GM23338 (cell line): Measurements from ENCODE around the gene PAFAH2. TPM values are rescaled to one million over a fixed set of nuclear protein-coding genes. Genes with fewer than 3 reads are reported as not detected.
"Not testable (repeated sequence)": the region's sequence is repeated elsewhere in the genome, so short reads cannot be mapped to it uniquely, and the experiment has no call there.

Experiments
- ATAC-seq: fragments of 200-7000 bp; cut with Tn5 transposase; 3 replicates; pipeline ENCODE4 v1.9.1; 2020
- DNase-seq: peaks from one replicate; pipeline ENCODE4 v3.0.0-alpha.2; 2015; ENCODE audit warnings: low spot score
- H2AFZ ChIP-seq: fragments of 200-600 bp; sonication (generic); 2 replicates; pipeline ENCODE4 v1.8.0; 2016; ENCODE audit warnings: antibody characterized with exemption, mild to moderate bottlenecking, moderate library complexity
- H3F3A ChIP-seq: fragments of 200-600 bp; sonication (generic); replicated peaks from 2 replicates; pipeline ENCODE4 v1.8.0; 2017; ENCODE audit warnings: antibody characterized with exemption, mixed run types, low read depth
- H3K27ac ChIP-seq: fragments of 200-600 bp; sonication (generic); 2 replicates; pipeline ENCODE4 v1.6.1; 2016; ENCODE audit warnings: low read depth
- H3K27me3 ChIP-seq: fragments of 200-600 bp; sonication (generic); 2 replicates; pipeline ENCODE4 v1.8.0; 2016; ENCODE audit warnings: mild to moderate bottlenecking, mixed run types, moderate library complexity; ENCODE audit not compliant: insufficient read depth
- H3K36me3 ChIP-seq: fragments of 200-600 bp; sonication (generic); 2 replicates; pipeline ENCODE4 v1.8.0; 2016; ENCODE audit warnings: mild to moderate bottlenecking; ENCODE audit not compliant: insufficient read depth
- H3K4me1 ChIP-seq: fragments of 200-600 bp; sonication (generic); 2 replicates; pipeline ENCODE4 v1.8.0; 2016; ENCODE audit warnings: mild to moderate bottlenecking, moderate library complexity; ENCODE audit not compliant: insufficient read depth
- H3K4me2 ChIP-seq: fragments of 200-600 bp; sonication (generic); 2 replicates; pipeline ENCODE4 v1.7.1; 2017; ENCODE audit warnings: mixed run types
- H3K4me3 ChIP-seq: fragments of 200-600 bp; sonication (generic); 2 replicates; pipeline ENCODE4 v1.6.1; 2016; ENCODE audit warnings: mixed run types
- H3K79me2 ChIP-seq: fragments of 200-600 bp; sonication (generic); replicated peaks from 2 replicates; pipeline ENCODE4 v1.8.0; 2017; ENCODE audit warnings: mild to moderate bottlenecking; ENCODE audit not compliant: insufficient read depth
- H3K9me2 ChIP-seq: fragments of 200-600 bp; sonication (generic); 2 replicates; pipeline ENCODE4 v1.8.0; 2017; ENCODE audit not compliant: insufficient read depth
- H4K20me1 ChIP-seq: fragments of 200-600 bp; sonication (generic); replicated peaks from 2 replicates; pipeline ENCODE4 v1.8.0; 2017; ENCODE audit warnings: mild to moderate bottlenecking; ENCODE audit not compliant: insufficient read depth
- H3K27ac Mint-ChIP-seq: 2 replicates; pipeline ENCODE4 v1.8.0; 2020; ENCODE audit warnings: inconsistent platforms, mild to moderate bottlenecking, moderate library complexity, mixed read lengths
- H3K27me3 Mint-ChIP-seq: 3 replicates; pipeline ENCODE4 v1.8.0; 2022; ENCODE audit warnings: low read depth, mild to moderate bottlenecking, moderate library complexity, mixed read lengths, inconsistent platforms; ENCODE audit not compliant: insufficient read depth, poor library complexity
- H3K36me3 Mint-ChIP-seq: 3 replicates; pipeline ENCODE4 v1.8.0; 2021; ENCODE audit warnings: low read depth, mild to moderate bottlenecking, inconsistent platforms, moderate library complexity, mixed read lengths
- H3K4me1 Mint-ChIP-seq: 3 replicates; pipeline ENCODE4 v1.8.0; 2020; ENCODE audit warnings: mild to moderate bottlenecking, inconsistent platforms, mixed read lengths
- H3K4me3 Mint-ChIP-seq: 3 replicates; pipeline ENCODE4 v1.8.0; 2021; ENCODE audit warnings: moderate library complexity, mild to moderate bottlenecking, inconsistent platforms, mixed read lengths
- H3K9me3 Mint-ChIP-seq: 3 replicates; pipeline ENCODE4 v1.8.0; 2020; ENCODE audit warnings: moderate library complexity, mild to moderate bottlenecking, inconsistent platforms, mixed read lengths
- CREB1 ChIP-seq: fragments of 250-450 bp; sonication (Bioruptor Pico); IDR thresholded peaks from 2 replicates; pipeline ENCODE4 v1.5.0; 2020; ENCODE audit warnings: low read depth, mild to moderate bottlenecking, moderate library complexity
- EZH2 ChIP-seq: fragments of 200-600 bp; sonication (generic); IDR thresholded peaks from one replicate; pipeline ENCODE4 v1.8.0; 2017; ENCODE audit warnings: antibody characterized with exemption, mild to moderate bottlenecking, low read depth; ENCODE audit not compliant: unreplicated experiment
- EZH2phosphoT487 ChIP-seq: fragments of 200-600 bp; sonication (generic); IDR thresholded peaks from one replicate; pipeline ENCODE4 v1.8.1; 2018; ENCODE audit warnings: antibody characterized with exemption; ENCODE audit not compliant: unreplicated experiment
- JUNB ChIP-seq: IDR thresholded peaks from one replicate; pipeline ENCODE4 v1.6.1; 2016; ENCODE audit warnings: antibody characterized with exemption; ENCODE audit not compliant: unreplicated experiment
- NANOG ChIP-seq: IDR thresholded peaks from 2 replicates; pipeline ENCODE4 v1.6.1; 2016; ENCODE audit warnings: antibody characterized with exemption, borderline replicate concordance
- POLR2AphosphoS5 ChIP-seq: IDR thresholded peaks from 2 replicates; pipeline ENCODE4 v1.6.1; 2016; ENCODE audit warnings: antibody characterized with exemption, low read depth
- ZNF114 ChIP-seq: fragments of 250-450 bp; sonication (Bioruptor Pico); IDR thresholded peaks from 2 replicates; pipeline ENCODE4 v1.5.0; 2020; ENCODE audit warnings: mild to moderate bottlenecking, moderate library complexity
- polyA plus RNA-seq: library from polyadenylated mRNA; unstranded; fragments of >200 nt; fragmentation: Nextera tagmentation; extraction: Ambion mirVana; gene quantifications from 2 replicates; pipeline ENCODE4 v1.2.1, GENCODE V29; 2016
- total RNA-seq: library from RNA; depleted of rRNA; stranded (reverse); fragments of >200 nt; shearing (Covaris generic); gene quantifications from 2 replicates; pipeline ENCODE4 v1.2.3, GENCODE V29; 2014
- TF ChIP-seq, protein P1 (sequence below): IDR thresholded peaks from one replicate; pipeline ENCODE4 v1.6.1; 2018; ENCODE audit warnings: antibody characterized with exemption; ENCODE audit not compliant: unreplicated experiment
- TF ChIP-seq, protein P2 (sequence below), 2 experiments: fragments of 200-600 bp in 1 of 2; sonication (generic) in 1 of 2; conservative IDR thresholded peaks; 2 replicates each; pipeline versions ENCODE4 v1.5.1 to v1.6.1; 2016 to 2017; ENCODE audit warnings: antibody characterized with exemption in 2 of 2, low read depth in 2 of 2, mild to moderate bottlenecking in 2 of 2, moderate library complexity in 1 of 2

The PAFAH2 gene
- total and polyA plus RNA-seq, 2 experiments from 2014 or later, result 5.7 to 10.3 TPM

- TF ChIP-seq, protein P1, sequence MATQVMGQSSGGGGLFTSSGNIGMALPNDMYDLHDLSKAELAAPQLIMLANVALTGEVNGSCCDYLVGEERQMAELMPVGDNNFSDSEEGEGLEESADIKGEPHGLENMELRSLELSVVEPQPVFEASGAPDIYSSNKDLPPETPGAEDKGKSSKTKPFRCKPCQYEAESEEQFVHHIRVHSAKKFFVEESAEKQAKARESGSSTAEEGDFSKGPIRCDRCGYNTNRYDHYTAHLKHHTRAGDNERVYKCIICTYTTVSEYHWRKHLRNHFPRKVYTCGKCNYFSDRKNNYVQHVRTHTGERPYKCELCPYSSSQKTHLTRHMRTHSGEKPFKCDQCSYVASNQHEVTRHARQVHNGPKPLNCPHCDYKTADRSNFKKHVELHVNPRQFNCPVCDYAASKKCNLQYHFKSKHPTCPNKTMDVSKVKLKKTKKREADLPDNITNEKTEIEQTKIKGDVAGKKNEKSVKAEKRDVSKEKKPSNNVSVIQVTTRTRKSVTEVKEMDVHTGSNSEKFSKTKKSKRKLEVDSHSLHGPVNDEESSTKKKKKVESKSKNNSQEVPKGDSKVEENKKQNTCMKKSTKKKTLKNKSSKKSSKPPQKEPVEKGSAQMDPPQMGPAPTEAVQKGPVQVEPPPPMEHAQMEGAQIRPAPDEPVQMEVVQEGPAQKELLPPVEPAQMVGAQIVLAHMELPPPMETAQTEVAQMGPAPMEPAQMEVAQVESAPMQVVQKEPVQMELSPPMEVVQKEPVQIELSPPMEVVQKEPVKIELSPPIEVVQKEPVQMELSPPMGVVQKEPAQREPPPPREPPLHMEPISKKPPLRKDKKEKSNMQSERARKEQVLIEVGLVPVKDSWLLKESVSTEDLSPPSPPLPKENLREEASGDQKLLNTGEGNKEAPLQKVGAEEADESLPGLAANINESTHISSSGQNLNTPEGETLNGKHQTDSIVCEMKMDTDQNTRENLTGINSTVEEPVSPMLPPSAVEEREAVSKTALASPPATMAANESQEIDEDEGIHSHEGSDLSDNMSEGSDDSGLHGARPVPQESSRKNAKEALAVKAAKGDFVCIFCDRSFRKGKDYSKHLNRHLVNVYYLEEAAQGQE, result no peak
- no peak for TF ChIP-seq JUNB
- TF ChIP-seq EZH2, result no peak
- no peak for TF ChIP-seq POLR2AphosphoS5
- no peak for TF ChIP-seq CREB1 (CRISPR knock-in tag)
- no peak for TF ChIP-seq NANOG
- TF ChIP-seq, protein P2, sequence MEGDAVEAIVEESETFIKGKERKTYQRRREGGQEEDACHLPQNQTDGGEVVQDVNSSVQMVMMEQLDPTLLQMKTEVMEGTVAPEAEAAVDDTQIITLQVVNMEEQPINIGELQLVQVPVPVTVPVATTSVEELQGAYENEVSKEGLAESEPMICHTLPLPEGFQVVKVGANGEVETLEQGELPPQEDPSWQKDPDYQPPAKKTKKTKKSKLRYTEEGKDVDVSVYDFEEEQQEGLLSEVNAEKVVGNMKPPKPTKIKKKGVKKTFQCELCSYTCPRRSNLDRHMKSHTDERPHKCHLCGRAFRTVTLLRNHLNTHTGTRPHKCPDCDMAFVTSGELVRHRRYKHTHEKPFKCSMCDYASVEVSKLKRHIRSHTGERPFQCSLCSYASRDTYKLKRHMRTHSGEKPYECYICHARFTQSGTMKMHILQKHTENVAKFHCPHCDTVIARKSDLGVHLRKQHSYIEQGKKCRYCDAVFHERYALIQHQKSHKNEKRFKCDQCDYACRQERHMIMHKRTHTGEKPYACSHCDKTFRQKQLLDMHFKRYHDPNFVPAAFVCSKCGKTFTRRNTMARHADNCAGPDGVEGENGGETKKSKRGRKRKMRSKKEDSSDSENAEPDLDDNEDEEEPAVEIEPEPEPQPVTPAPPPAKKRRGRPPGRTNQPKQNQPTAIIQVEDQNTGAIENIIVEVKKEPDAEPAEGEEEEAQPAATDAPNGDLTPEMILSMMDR (conservative IDR thresholded peaks at IDR 0.05; ENCODE audit: low read depth in 2 of 2), result no peak
Measured at GRCh38 chr1:25945761-25946160, 52.1 kb downstream of the PAFAH2 start (continued).

DNA sequence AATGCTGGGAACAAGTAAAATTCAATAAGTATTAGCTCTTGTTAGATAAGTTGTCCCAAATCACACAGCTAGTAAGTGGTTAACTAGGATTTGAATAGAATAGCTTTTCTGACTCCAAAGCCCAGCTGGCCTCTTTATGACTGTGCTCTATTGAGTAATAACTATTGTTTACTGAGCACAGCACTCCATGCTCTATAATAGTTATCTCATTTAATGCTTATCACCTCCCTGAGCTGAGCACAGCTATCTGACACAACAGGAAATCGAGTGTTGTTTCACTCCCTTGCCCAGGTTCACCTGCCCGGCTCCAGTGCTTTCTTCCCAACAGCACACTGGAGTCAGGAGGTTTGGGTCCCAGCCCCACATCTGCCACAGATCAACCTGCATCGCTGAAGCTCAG lies 52.9 kb downstream of the PAFAH2 start:
- no peak overlapping the region for H3K27ac Mint-ChIP-seq
- no peak overlapping the region for H3K4me3 Mint-ChIP-seq
- H2AFZ ChIP-seq, result no peak overlapping the region
- ATAC-seq (no peak), DNase-seq (no peak)
- H3K9me2 ChIP-seq, result no peaks in the 10 kb centered on the region
- H3K27ac ChIP-seq, result no peak overlapping the region
- no peaks in the 10 kb centered on the region for H3K4me1 ChIP-seq
- H3K4me3 ChIP-seq, result no peak overlapping the region
- no peaks in the 10 kb centered on the region for H3K27me3 ChIP-seq
- TF ChIP-seq CREB1 (CRISPR knock-in tag) (no peak), EZH2 (no peak), ZNF114 (CRISPR knock-in tag) (no peak), EZH2phosphoT487 (no peak)
- TF ChIP-seq, protein P2 (conservative IDR thresholded peaks at IDR 0.05; ENCODE audit: low read depth in 2 of 2), result no peak
- no peaks in the 10 kb centered on the region for H4K20me1 ChIP-seq
- H3F3A ChIP-seq, result no peaks in the 10 kb centered on the region
- peaks cover 14% of the 10 kb centered on the region; the same call in 2 of the 3 replicates for H3K9me3 Mint-ChIP-seq
- H3K36me3 ChIP-seq, result no peaks in the 10 kb centered on the region
- no peaks in the 10 kb centered on the region for H3K79me2 ChIP-seq
- no peaks in the 10 kb centered on the region for H3K4me1 Mint-ChIP-seq
- H3K4me2 ChIP-seq, result no peak overlapping the region
- peaks cover 3% of the 10 kb centered on the region; the same call in 2 of the 3 replicates for H3K36me3 Mint-ChIP-seq
- H3K27me3 Mint-ChIP-seq, result peaks cover 15% of the 10 kb centered on the region

- DNase-seq, H3K27me3 ChIP-seq, H3K4me1 ChIP-seq, H3K79me2 ChIP-seq, ATAC-seq, H3K4me3 Mint-ChIP-seq, H3K27ac ChIP-seq, H3K36me3 ChIP-seq, H3F3A ChIP-seq, H3K9me2 ChIP-seq, H3K4me2 ChIP-seq, H4K20me1 ChIP-seq, H3K4me3 ChIP-seq, H3K4me1 Mint-ChIP-seq, H2AFZ ChIP-seq, H3K27ac Mint-ChIP-seq, H3K36me3 Mint-ChIP-seq: not testable (repeated sequence)
- Mint-ChIP-seq H3K27me3 (peaks cover 15% of the 10 kb centered on the region), H3K9me3 (peaks cover 14% of the 10 kb centered on the region; the same call in 2 of the 3 replicates)
Measured at GRCh38 chr1:25943511-25943910, 54.4 kb downstream of the PAFAH2 start.
